Measurements from ENCODE around the gene MAN1C1. TPM values are rescaled to one million over a fixed set of nuclear protein-coding genes. Genes with fewer than 3 reads are reported as not detected.

MAN1C1 gene
- total and polyA plus RNA-seq, 2 donors (not counting 3 experiments of a cell fraction or from before 2014, with no cell fraction given): 1.5 to 4.0 TPM

- Histone ChIP-seq H3K4me2 (ENCODE audit: insufficient read depth, low read length) (peak overlapping the region; percentile 14), H3K9ac (replicated peaks; ENCODE audit: extremely low read depth, insufficient read depth, low read length) (no peak overlapping the region), H3K4me1 (ENCODE audit: control insufficient read depth, extremely low read depth, insufficient read depth, low read length) (peaks cover 37% of the 10 kb centered on the region), H3K79me2 (ENCODE audit: control insufficient read depth, insufficient read depth, low read length) (peaks cover 20% of the 10 kb centered on the region), H3K9me3 (replicated peaks; ENCODE audit: control insufficient read depth, insufficient read depth, low read length) (no peaks in the 10 kb centered on the region), H3K4me3 (replicated peaks in 1 of 3; ENCODE audit: insufficient read depth in 1 of 3, low read depth in 1 of 3, low read length in 3 of 3) (no peak overlapping the region), H3K36me3 (ENCODE audit: control insufficient read depth in 2 of 2, extremely low read depth in 1 of 2, insufficient read depth in 2 of 2, low read length in 2 of 2) (peaks cover 8 to 27% of the 10 kb centered on the region in 2 experiments), H2AFZ (ENCODE audit: low read depth, low read length) (no peak overlapping the region), H3K27me3 (ENCODE audit: control insufficient read depth in 2 of 2, insufficient read depth in 2 of 2, low read length in 2 of 2) (no peaks in the 10 kb centered on the region), H4K20me1 (replicated peaks; ENCODE audit: control insufficient read depth, extremely low read depth, insufficient read depth, low read length) (no peaks in the 10 kb centered on the region), H3K27ac (ENCODE audit: insufficient read depth, low read depth, low read length) (peak overlapping the region; percentile 31), H3K9me1 (replicated peaks; ENCODE audit: control insufficient read depth, extremely low read depth, insufficient read depth, low read length) (no peaks in the 10 kb centered on the region)
- TF ChIP-seq POLR2A (IDR thresholded peaks at IDR 0.05; ENCODE audit: low read depth, low read length) (no peak), GATA2 (IDR thresholded peaks at IDR 0.05; ENCODE audit: insufficient read depth, insufficient read length, low read depth, low read length) (no peak), CTCF (IDR thresholded peaks at IDR 0.05; ENCODE audit: extremely low read depth in 1 of 2, insufficient read depth in 1 of 2, low read depth in 1 of 2, low read length in 2 of 2) (peak in 1 of 2 donors; percentile 20)
- intact Hi-C loops (cut with micrococcal nuclease): loop anchor here (10.0 kb wide), 2 partner anchors 370 to 570 kb away; partner anchors contain the start of genes MACO1 and SYF2
- no peak for FAIRE-seq
- no peak for DNase-seq (ENCODE audit: low read depth, low spot score)
- no TSS peak for BruUV-seq (replicated peaks)
- POLR2A ChIA-PET: interaction anchor here (0.7 kb wide), 1 partner anchor 23 kb away, joined by 3 read pairs; no protein-coding TSS in a partner anchor
- CTCF ChIA-PET: interaction anchor here (1.0 to 1.4 kb wide), 2 partner anchors 9 to 197 kb away, joined by 3 to 4 read pairs; no protein-coding TSS in a partner anchor
- dilution Hi-C loops (cut with MboI; ENCODE audit: extremely low pct_ligation_motif_present, low sequenced_read_pairs): no loop called here
Observed at GRCh38 chr1:25804964-25805862, 188.6 kb downstream of the MAN1C1 start.

DNA sequence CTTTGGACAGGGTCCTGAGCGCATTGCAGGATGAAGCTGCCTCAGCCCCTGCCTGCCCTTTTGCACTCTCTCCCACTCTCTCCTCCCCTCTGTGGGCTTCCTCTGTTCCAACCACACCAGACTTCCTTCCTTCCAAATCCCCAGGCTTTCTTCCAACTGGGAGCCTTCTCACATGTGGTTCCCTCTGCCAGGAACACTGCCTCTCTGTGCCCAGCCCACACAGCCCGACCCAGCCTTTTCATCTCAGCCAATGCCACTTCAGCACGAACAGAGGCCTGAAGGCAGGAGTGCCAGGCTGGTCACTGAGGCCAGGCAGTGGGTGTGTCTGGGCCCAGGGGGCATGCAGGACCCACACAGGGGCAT, 189.3 kb downstream of the MAN1C1 start:
- Histone ChIP-seq H3K4me2 (ENCODE audit: insufficient read depth, low read length) (peak overlapping the region; percentile 9), H2AFZ (ENCODE audit: low read depth, low read length) (no peak overlapping the region), H3K4me1 (ENCODE audit: control insufficient read depth, extremely low read depth, insufficient read depth, low read length) (peaks cover 37% of the 10 kb centered on the region), H3K4me3 (replicated peaks in 1 of 3; ENCODE audit: insufficient read depth in 1 of 3, low read depth in 1 of 3, low read length in 3 of 3) (no peak overlapping the region), H3K9ac (replicated peaks; ENCODE audit: extremely low read depth, insufficient read depth, low read length) (no peak overlapping the region), H4K20me1 (replicated peaks; ENCODE audit: control insufficient read depth, extremely low read depth, insufficient read depth, low read length) (no peaks in the 10 kb centered on the region), H3K9me1 (replicated peaks; ENCODE audit: control insufficient read depth, extremely low read depth, insufficient read depth, low read length) (no peaks in the 10 kb centered on the region), H3K36me3 (ENCODE audit: control insufficient read depth in 2 of 2, extremely low read depth in 1 of 2, insufficient read depth in 2 of 2, low read length in 2 of 2) (peaks cover 9 to 31% of the 10 kb centered on the region in 2 experiments), H3K9me3 (replicated peaks; ENCODE audit: control insufficient read depth, insufficient read depth, low read length) (no peaks in the 10 kb centered on the region), H3K79me2 (ENCODE audit: control insufficient read depth, insufficient read depth, low read length) (peaks cover 15% of the 10 kb centered on the region), H3K27me3 (ENCODE audit: control insufficient read depth in 2 of 2, insufficient read depth in 2 of 2, low read length in 2 of 2) (no peaks in the 10 kb centered on the region), H3K27ac (ENCODE audit: insufficient read depth, low read depth, low read length) (peak overlapping the region; percentile 26)
- DNase-seq (ENCODE audit: low read depth, low spot score) (peak; percentile 71), FAIRE-seq (peak; percentile 91)
- TF ChIP-seq MAX (IDR thresholded peaks at IDR 0.05; ENCODE audit: insufficient read depth, insufficient read length): peak; percentile 14
- no peak for TF ChIP-seq MYC (IDR thresholded peaks at IDR 0.05; ENCODE audit: low read depth, low read length)
- ChIA-PET CTCF (interaction anchor here (1.4 kb wide), 1 partner anchor 197 kb away, joined by 4 read pairs; no protein-coding TSS in a partner anchor), POLR2A (no interaction called here)
- dilution Hi-C loops (cut with MboI; ENCODE audit: extremely low pct_ligation_motif_present, low sequenced_read_pairs) (no loop called here), intact Hi-C loops (cut with micrococcal nuclease) (loop anchor here (10.0 kb wide), 2 partner anchors 371 to 571 kb away; partner anchors contain the start of genes MACO1 and SYF2)
- BruUV-seq (replicated peaks): no TSS peak

All from endothelial cell of umbilical vein (primary cell).